Right forelimb (tissue), 1 donor: ENCODE measurements around the gene C15orf40.
A peak's percentile ranks its signal among the peaks of the same experiment; 100 is the strongest.
"Not testable (repeated sequence)": the region's sequence is repeated elsewhere in the genome, so short reads cannot be mapped to it uniquely, and the experiment has no call there.

Experiments used
- DNase-seq: peaks from one replicate; pipeline ENCODE4 v3.0.0-alpha.2; 2018

C15orf40 gene

DNA sequence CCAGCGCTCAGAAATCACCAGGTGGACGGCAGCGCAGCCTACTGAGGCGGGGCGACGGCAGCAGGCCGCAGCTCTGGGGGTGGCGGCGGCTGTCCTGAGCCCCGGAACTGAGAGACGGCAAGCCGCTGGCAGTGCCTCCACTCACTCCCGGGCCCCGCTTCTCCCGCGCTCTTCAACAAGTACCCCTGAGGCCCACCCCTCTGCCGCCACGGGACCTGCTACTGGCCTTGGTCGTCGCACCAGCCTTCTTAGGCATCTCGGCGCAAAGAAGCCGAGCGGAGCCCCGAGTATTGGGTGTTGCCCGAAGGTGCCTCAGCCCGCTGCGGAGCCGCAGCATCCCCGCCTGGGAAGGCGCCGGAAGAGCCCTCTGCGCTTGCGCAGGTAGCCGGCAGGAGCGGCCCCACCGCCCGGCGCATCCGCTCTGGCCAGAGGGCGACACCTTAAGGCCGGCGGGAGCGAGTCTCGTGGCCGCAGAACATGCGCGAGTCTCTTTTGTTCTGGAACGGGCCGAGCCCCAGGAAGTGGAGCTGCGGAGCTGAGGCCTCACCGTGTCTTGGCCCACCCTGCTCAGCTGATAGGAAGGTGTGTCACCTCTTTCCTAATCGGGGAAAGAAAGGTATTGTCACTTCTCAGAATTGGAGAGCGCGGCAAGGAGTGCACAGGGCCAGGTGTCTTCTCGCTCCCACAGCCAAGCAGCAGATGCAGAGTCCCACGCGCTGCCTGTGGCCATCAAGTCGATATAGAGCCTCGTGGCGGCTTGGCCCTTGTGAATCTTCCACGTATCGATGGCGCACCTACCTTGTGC, at the start of gene C15orf40:
Gene C15orf40, minus strand, starts transcription at position 369 of the 805 bp plus-strand sequence. Its CDS starts 32 bp downstream, at position 337.
- peak; percentile 92 for DNase-seq

DNA sequence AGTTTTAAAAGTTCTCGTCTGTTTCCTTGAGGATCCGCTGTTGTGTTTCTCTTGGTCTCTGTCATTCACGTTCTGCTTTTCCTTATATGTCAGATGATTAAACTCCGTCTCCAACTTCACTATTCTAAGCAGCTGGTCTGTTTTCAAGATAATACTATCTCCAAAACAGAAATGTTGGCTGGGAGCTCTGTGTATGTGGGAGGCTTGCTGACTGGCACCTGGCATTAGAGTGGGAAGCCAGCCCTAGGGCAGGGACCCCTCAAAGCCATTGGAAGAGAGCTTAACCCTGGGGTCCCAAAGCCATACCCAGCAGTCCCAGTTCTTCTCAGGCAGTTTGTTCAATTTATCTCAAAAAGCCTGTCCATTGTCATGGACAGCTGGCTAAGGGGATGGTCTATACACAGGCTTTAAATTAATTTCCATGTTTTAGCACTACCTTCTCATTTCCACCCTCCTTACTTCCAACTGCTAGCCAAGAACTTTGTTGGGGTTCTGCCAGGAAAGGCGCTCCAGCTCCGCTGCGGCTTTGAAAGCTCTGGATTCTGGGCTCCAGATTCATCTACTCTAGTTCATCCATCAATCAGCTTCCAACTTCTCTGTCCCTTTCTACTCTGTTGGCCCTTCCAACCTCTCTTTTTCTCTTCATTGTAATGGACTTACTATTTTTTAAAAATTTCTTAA, 46.4 kb upstream of the C15orf40 start:
- DNase-seq = no peak

DNA sequence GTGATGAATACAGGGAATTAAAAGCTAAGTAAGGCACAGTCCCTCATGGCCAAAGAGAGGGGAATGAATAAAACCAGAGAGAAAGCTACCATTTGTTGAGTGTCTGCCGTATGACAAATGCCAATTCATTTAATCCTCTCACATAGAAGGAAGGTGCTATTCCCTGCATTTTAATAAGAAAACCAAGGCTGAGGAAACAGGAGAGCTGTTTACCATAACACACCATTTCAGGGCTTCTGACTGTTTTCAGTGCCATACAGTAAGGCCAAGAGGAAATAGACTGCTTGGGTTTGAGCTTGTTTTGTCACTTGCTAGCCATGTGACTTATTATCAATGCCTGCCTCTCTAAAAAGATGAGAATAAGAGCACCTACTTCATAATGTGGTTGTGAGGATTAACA, 45.6 kb upstream of the C15orf40 start:
- no peak for DNase-seq

DNA sequence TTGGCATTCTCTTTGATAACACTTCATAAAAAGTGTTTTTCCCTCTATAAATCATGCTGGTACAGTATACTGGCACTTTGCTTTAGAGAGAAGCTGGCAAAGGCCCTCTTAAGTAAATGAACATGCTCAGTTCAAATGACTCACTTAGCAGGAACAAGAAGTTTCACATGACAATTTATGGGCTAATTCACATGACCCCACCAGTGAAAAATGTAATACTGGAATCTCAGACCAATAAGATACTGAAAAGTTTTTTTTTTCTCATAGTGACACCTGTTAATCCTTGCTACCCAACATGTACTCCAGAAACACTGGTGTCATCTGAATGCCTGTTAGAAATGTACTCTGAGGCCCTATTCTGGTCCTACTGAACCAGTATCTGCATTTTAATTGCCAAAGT, 41.7 kb upstream of the C15orf40 start:
- DNase-seq = no peak

- no peak for DNase-seq
Observed at GRCh38 chr15:83046558-83047127, 35.2 kb upstream of the C15orf40 start.

DNA sequence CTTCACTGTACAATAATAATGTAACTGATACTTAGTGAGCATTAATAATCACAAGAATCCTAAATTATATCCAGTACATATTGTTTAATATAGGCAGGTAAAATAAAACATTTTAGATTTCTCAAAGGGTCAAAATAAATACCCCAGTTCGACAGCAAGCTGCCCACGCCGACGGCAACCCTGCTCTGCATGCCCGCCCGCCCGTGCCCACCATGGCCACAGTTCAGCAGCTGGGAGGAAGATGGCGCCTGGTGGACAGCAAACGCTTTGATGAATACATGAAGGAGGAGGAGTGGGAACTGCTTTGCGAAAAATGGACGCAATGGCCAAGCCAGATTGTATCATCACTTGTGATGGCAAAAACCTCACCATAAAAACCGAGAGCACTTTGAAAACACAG, 32.7 kb upstream of the C15orf40 start:
- DNase-seq = no peak

GRCh38 chr15:83039206-83039605, 27.8 kb upstream of the C15orf40 start:
- DNase-seq = no peak

GRCh38 chr15:83036253-83036652, 24.8 kb upstream of the C15orf40 start:
- no peak for DNase-seq

- DNase-seq = not testable (repeated sequence)
Observed at GRCh38 chr15:83031234-83031633, 19.8 kb upstream of the C15orf40 start.

GRCh38 chr15:83030021-83030420, 18.6 kb upstream of the C15orf40 start:
- DNase-seq = no peak

GRCh38 chr15:83018436-83018835, 7.0 kb upstream of the C15orf40 start:
- DNase-seq = no peak

GRCh38 chr15:83016906-83017305, 5.5 kb upstream of the C15orf40 start:
- DNase-seq = no peak

GRCh38 chr15:83015361-83015760, 3.9 kb upstream of the C15orf40 start:
- DNase-seq = no peak

GRCh38 chr15:83014205-83014653, 2.8 kb upstream of the C15orf40 start:
- no peak for DNase-seq

DNA sequence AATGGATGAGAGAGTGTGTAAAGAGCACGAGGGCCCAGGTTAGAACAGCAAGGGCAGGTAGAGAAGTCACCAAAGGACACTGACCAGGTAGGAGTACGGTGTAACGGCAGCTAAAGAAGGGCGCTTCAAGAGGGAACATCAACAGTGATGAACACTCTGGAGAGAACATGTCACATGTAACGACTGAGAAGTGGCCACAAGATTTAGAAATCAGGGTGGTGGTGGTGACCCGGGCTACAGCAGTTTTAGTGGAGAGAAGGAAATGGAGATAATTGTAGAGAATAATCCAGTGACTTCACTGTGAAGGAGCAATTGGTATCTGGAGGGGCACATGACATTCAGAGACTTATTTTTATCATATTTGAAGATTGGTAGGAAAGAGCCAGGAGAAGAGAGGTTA, 1.2 kb upstream of the C15orf40 start:
- no peak for DNase-seq

DNA sequence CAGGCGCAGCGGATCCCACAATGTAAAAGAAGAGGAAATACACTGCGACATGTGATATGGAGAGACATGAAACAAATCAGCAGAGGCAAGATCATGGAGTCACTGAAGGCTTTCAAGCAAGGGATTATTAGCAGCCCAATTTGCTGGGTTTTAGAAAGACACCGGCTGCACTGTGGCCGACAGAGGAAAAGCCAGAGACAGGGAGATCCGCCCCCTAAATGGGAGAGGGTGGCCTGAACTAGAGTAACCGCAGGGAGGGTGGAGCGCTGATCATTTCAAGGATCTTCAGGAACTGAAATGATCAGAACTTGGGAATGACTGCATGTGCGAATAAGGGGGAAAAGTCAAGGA, 612 bp upstream of the C15orf40 start:
- no peak for DNase-seq

- DNase-seq = peak; percentile 72
Observed at GRCh38 chr15:83010709-83011270, 649 bp downstream of the C15orf40 start.

GRCh38 chr15:83000672-83001031, 10.8 kb downstream of the C15orf40 start:
- not testable (repeated sequence) for DNase-seq

DNA sequence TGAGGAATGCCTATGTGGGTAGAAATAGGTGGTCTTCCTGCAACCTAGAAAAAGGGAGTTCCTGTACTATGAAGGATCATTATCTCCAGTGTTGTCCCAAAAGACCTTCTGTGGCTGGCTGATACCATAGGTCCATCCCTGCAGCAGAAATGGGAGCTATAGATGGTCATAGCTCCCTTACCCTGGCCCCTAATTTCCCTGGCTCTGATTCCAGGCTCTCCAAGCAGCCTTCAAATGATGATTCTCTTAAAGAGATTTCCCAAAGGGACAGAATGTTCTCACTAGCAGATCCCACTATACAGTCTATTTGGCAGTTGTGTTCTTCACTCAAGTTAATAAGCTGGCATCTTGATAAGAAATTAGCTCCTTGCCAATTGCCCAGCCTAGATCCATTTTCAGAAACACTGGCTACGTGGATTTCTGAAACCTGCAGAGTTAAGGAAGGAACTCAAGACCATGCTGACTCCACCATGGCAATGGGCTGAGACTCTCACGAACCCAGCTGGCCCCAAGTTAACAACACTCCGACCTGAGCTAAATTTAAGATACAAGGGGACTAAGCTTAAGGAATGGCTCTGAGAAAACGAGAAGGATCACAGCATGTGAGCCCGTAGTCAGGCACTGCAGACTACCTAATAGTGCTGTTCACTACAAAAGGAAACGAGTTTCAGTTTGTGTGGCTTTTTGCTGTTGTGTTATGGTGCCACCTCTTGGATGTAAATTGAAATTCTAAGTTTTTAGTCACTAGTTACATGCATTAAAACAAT, 11.4 kb downstream of the C15orf40 start:
- DNase-seq = no peak

- DNase-seq = no peak
Observed at GRCh38 chr15:82999426-82999825, 12.0 kb downstream of the C15orf40 start.

DNA sequence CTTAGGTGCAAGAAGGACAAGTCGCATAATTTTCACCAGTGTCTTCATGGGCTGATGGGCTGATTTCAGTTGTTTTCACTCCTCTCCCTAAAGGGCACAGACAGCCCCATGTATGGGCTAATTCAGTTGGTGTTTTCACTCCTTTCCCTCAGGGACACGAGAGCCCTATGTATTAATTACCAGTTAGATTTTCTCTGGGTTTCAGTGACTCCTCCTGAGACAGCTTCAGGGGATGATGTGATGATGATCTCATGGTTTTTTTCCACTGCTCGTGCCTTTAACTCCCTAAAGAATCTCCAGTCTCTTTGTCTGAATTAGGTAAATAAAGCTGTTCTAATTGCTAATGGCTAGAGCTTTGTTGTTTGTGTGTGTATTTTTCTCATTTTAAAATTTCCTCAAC, 15.5 kb downstream of the C15orf40 start:
- DNase-seq = no peak

GRCh38 chr15:82995076-82995475, 16.4 kb downstream of the C15orf40 start:
- DNase-seq = no peak

- DNase-seq = no peak
Observed at GRCh38 chr15:82993144-82993543, 18.3 kb downstream of the C15orf40 start.
